ENCODE results near the gene SREBF2.
"Not testable (repeated sequence)": the region's sequence is repeated elsewhere in the genome, so short reads cannot be mapped to it uniquely, and the experiment has no call there.

Gene SREBF2

GRCh38 chr22:41821471-41822316, 11.2 kb upstream of the SREBF2 start:
- ATAC-seq: no peak

GRCh38 chr22:41822317-41823057, 10.4 kb upstream of the SREBF2 start:
- peak; percentile 41 for DNase-seq

More at GRCh38 chr22:41821471-41822316, 11.2 kb upstream of the SREBF2 start:
- no peak for DNase-seq

DNA sequence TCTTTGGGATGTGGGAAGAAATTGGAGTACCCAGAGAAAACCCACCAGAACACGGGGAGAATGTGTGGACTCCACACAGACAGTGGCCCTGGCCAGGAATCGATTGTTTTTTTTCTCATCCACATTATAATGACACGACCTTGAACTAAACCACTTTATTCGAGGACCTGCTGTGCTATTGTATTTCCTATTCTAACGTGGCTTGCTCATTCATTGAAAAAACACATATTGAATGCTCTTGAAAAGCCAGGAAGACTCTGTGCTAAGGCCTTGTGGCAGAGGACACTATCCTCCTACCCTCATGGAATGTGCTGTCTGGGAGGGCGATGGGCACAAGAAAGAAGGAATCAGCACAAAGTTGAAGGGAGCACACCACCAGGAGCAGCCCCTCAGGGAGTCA, 9.1 kb upstream of the SREBF2 start:
- no peak for DNase-seq

More at GRCh38 chr22:41822317-41823057, 10.4 kb upstream of the SREBF2 start:
- peak; percentile 99 for ATAC-seq

DNA sequence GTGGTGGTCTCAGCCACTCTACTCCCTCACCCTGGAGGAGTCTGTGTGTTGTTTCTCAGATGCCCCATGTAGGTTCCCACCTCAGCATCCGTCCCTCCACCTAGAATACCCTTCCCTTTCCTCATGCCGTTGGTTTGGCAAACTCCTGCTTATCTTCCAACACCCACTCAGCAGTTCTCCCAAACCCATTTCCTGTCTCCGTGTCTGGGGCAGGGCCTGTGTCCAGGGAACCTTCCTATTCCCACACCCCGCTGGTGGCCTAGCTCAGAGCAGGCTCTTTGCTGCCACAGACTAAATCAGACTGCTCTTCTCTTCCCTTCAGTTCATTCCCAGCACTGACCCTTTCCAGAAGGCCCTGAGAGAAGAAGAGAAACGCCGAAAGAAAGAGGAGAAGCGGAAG, 7.5 kb upstream of the SREBF2 start:
- DNase-seq (no peak), ATAC-seq (no peak)

More for the DNA sequence above, 9.1 kb upstream of the SREBF2 start:
- ATAC-seq: no peak

DNA sequence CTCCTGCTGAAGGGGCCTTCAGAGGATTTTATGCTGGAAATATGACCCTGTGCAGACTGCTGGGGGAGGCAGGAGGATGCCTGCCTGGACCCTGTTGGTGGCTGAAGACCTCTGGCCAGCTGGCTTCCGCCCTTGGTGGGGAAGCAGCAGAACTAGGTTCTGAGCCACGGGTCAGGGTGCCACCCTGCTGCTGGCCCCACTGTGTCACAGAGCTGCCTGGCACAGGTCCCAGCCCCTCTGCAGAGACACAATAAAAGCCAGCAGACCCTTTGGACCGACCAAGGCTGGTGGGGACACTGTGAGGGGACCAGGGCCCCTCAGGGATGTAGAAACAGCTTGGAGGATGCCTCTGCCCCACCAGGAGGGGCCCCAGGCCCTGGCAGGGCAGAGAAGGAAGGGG, 6.9 kb upstream of the SREBF2 start:
- ATAC-seq (no peak), DNase-seq (no peak)

GRCh38 chr22:41826430-41827383, 6.2 kb upstream of the SREBF2 start:
- no peak for ATAC-seq
- no peak for DNase-seq

DNA sequence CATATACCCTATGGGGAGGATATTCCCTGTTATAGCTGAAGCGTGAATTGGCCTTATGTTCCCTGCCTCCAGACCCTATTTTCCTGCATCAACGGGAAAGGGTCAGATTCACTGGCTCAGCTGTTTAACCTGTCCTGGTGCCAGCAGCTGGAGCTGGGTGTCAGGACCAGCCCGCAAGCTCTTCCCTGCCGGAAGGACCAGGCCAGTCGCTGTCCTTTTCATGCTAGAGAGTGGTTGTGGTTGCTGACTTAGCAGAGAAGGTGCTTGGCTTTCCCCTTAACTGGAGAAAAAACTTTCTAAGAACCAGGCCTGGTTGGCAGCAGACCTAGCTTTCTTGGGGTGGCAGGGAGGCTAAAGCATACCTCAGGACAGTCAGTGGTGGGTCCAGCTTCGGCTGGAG, 5.2 kb upstream of the SREBF2 start:
- no peak for DNase-seq
- no peak for ATAC-seq

GRCh38 chr22:41828516-41828915, 4.4 kb upstream of the SREBF2 start:
- no peak for DNase-seq
- ATAC-seq: no peak

DNA sequence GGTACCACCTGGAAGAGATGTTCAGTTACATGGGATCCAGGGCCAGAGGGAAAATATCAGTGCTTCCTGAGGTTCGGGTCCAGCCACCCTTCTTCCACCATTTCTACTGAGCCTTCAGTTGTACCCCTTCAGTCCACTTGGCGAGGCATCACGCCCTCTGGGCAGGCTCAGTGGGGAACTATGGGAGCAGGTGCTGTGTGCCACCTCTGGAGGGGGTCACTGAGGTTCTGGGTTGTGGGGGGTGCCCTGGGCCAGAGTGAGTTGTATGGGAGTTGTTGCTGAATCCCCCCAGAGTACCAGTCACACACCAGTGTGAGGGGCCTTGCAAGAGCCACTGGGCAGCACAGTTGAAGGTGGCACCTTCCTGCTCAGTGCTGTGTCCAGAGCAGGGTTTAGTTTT, 2.7 kb upstream of the SREBF2 start:
- ATAC-seq (no peak), DNase-seq (no peak)

- no peak for DNase-seq
- ATAC-seq: no peak
These were observed 1.5 kb upstream of the SREBF2 start for GRCh38 chr22:41831383-41831782.

DNA sequence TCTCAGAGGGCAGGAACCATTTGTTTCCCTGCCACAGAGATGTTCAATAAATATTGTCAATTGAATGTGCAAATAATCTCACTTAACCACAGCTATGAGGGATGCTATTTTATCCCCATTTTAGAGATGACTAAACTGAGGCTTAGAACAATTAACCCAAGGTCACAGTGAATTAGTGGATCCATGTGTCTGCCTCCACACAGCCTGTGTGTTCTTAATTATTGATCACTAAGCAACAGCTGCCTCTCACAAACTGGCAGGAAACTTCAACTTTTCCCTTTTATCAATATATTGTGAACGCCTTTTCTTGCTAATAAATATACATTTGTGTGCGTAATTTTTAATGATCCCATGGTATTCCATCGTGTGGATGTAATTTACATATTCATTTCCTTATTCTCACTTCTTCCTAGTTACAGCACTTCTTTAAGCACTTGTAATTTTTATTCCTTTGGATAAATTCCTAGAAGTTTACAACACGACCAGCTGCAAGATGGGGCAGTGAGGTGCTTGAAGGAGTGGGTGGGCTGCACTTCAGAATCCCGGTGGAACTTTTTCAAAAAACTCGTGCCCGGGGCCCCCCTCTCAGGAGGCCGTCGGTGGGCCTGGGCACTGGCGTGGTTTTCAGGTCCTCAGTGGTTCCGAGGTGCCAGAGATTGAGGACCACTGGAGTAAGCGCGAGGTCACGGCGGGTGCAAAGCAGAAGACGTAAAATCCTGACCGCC, 915 bp upstream of the SREBF2 start:
- no peak for DNase-seq
- no peak for ATAC-seq

GRCh38 chr22:41833369-41834004, 582 bp downstream of the SREBF2 start:
- DNase-seq: peak; percentile 68

GRCh38 chr22:41834005-41834944, 1.4 kb downstream of the SREBF2 start:
- DNase-seq (no peak), ATAC-seq (no peak)

More at GRCh38 chr22:41833369-41834004, 582 bp downstream of the SREBF2 start:
- ATAC-seq: peak; percentile 5

DNA sequence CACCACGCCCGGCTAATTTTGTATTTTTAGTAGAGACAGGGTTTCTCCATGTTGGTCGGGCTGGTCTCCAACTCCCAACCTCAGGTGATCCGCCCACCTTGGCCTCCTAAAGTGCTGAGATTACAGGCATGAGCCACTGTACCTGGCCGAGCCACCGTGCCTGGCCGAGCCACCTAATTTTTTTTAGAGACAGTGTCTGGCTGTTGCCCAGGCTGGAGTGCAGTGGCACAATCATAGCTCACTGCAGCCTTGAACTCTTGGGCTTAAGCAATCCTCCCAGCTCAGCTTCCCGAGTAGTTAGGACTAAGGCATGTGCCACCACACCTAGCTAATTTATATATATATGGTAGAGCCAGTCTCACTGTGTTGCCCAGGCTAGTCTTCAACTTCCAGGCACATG, 2.6 kb downstream of the SREBF2 start:
- ATAC-seq, DNase-seq: not testable (repeated sequence)

DNA sequence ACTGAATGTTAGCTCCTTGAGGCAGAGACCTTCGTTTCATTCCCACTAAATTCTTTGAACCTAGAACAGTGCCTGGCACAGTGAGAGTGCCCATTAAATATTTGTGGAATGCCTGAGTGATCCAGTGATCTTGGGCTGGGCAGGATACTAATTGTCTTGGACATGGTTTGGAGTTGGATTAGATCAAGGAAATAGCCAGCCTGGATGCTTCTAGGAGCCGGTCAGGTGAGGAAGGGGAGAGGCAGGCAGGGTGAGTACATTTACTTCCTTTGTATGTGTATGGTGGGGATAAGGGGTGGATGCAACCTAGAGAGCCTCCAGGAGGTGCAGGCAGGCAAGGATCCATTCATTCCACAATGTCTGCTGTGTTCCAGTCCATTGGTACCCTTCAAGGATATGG, 3.6 kb downstream of the SREBF2 start:
- DNase-seq (no peak), ATAC-seq (no peak)

- no peak for DNase-seq
- ATAC-seq: no peak
These were observed 6.1 kb downstream of the SREBF2 start for GRCh38 chr22:41838842-41839618.

DNA sequence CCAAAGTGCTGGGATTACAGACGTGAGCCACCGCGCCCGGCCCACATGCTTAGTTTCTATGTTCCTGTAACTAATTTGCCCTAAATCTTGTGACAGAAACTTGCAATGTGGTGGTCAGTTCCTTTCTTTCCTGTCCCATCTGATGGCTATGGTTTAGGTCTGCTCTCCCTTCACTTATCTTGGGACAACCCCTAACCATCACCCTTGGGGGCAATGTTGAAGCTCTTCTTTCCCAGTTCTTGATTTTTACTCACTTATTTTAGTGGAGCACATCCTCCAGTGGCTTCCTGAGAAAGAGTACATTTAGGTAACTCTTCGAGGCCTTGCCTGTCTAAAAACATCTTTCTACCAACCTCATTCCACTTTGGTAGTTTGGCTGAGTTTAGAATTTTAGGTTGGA, 7.3 kb downstream of the SREBF2 start:
- ATAC-seq (no peak), DNase-seq (no peak)

DNA sequence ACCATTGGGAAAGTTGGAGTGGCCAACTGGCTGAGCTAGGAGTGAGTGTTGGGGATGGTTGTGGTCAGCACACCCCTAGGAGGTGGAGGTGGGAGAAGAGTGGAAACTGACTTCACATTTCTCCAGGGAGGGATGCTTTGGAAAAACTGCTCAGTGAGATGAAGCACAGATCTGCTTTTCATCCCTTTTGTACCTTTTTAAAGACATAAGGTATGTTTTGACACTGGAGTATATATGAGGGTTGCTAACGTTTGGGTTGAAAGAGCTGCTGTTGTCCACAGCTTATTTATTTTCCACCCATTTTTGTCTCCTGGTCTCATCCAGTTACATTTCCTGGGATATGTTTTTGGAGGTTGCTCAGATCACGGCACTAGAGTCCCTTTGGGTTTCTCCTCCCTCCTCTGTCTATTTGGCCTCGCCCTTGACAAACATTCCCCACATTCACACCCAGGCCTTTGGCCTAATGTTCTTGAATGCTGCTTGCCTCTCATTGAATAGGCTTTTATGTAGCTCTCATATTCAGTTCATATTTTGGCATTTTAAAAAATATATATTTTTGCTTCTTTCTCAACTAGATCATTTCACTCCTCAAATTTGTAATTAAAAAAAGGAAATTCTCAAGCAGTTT, 8.3 kb downstream of the SREBF2 start:
- ATAC-seq (no peak), DNase-seq (no peak)

Data from stimulated activated naive CD8-positive, alpha-beta T cell treated with anti-CD3 and anti-CD28 coated beads, Interleukin-15, Interleukin-2, amounts not matched to agents 100 U/mL and 50 U/mL, for 24 hours (primary cell).